ENCODE measurements around the gene SCN3A. TPM values are rescaled to one million over a fixed set of nuclear protein-coding genes. Genes with fewer than 3 reads are reported as not detected.

The SCN3A gene
- total and polyA plus RNA-seq, 7 donors = 0.87 to 4.3 (median 2.1) TPM; not detected in 2

DNA sequence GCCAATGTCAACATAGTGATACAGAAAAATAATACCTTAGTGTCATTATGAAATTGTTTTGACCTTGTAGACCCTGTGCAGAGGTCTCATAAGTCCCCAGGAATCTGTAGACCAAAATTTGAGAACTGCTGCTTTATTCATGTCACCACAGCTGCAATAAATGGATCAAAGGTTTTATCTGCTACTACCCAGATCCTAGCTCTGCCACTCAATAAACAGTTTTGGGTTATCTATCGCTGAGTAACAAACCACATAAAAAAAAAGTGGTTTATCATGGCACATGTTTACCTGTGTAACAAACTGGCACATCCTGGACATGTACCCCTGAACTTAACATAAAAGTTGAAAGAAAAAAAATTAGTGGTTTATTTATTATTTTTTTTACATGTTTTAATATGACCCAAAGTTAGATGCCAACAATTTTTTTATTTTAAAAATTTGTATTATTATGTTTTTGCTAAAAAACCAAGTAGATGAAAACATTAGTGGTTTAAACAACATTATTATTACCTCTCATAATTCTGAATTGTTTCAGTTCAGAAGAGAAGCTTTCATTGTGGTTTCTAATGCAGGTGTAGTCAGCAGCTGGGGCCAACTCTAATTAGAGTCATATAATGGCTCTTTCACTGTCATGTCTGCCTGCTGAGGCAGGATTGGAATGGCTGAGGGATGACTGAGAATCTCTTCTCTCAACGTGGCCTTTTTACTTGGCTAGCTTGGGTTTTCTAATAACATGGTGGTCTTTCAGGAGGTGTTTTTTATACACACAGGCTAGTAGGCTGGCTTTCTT lies 145.2 kb downstream of the SCN3A start:
- H3K36me3 ChIP-seq = no peaks in the 10 kb centered on the region
- 48 to 61% methylated on average over 2 of the region's 2 CpGs for WGBS, 2 donors
- DNase-seq = no peak
- TF ChIP-seq POLR2A (IDR thresholded peaks at IDR 0.05) = no peak
- no peak overlapping the region for H3K4me3 ChIP-seq
- H3K27ac ChIP-seq = no peak overlapping the region
- intact Hi-C loops (cut with DNase I) = no loop called here
- H3K4me1 ChIP-seq = no peaks in the 10 kb centered on the region
- no peaks in the 10 kb centered on the region for H3K27me3 ChIP-seq
- H3K9me3 ChIP-seq = no peaks in the 10 kb centered on the region

DNA sequence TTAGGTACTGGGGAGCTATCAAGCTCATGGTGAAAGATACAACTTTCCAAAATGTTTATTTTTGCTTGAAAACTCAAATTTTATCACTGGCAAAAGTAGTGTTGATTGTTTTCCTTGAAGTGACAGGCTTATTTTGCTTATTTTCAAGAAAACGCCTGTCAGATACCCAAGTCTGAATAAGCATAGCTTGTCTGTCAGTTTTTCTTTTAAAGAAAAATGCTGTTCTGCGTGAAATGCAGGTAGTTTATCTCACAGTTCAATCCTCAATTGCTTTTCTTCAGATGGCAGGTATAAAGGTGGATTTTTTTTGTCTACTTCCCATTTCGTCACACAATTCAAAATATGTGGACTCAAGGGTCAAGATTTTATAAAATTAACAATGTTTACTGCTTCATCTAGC lies 145.9 kb downstream of the SCN3A start:
- Histone ChIP-seq H3K27me3 (no peaks in the 10 kb centered on the region), H3K4me3 (no peak overlapping the region), H3K4me1 (no peaks in the 10 kb centered on the region), H3K27ac (no peak overlapping the region), H3K9me3 (no peaks in the 10 kb centered on the region), H3K36me3 (no peaks in the 10 kb centered on the region)
- intact Hi-C loops (cut with DNase I) = no loop called here
- no peak for DNase-seq
- 77 to 87% methylated on average over 3 of the region's 3 CpGs for WGBS, 2 donors
- TF ChIP-seq POLR2A (IDR thresholded peaks at IDR 0.05) (no peak), EP300 (IDR thresholded peaks at IDR 0.05) (no peak), POLR2AphosphoS5 (IDR thresholded peaks at IDR 0.05) (no peak)
- TF ChIP-seq, protein P1, sequence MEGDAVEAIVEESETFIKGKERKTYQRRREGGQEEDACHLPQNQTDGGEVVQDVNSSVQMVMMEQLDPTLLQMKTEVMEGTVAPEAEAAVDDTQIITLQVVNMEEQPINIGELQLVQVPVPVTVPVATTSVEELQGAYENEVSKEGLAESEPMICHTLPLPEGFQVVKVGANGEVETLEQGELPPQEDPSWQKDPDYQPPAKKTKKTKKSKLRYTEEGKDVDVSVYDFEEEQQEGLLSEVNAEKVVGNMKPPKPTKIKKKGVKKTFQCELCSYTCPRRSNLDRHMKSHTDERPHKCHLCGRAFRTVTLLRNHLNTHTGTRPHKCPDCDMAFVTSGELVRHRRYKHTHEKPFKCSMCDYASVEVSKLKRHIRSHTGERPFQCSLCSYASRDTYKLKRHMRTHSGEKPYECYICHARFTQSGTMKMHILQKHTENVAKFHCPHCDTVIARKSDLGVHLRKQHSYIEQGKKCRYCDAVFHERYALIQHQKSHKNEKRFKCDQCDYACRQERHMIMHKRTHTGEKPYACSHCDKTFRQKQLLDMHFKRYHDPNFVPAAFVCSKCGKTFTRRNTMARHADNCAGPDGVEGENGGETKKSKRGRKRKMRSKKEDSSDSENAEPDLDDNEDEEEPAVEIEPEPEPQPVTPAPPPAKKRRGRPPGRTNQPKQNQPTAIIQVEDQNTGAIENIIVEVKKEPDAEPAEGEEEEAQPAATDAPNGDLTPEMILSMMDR (IDR thresholded peaks at IDR 0.05) = no peak

DNA sequence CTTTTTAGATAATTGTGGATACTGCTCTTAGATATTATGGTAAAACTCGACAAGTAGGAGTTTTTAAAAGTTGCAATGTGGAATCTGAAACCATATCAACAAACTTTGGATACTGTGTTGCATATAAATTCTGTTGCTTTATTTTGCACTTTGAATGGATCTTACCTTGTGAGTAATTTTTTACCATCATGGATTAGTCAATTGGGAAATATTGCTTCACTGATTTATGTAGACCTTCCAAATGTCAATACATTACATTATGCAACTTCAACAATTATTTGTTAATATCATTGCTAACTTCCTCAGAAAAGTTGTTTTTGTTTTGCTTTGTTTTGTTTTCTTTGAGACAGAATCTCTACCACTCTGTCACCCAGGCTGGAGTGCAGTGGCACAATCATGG lies 146.5 kb downstream of the SCN3A start:
- Histone ChIP-seq H3K27ac (no peak overlapping the region), H3K9me3 (no peaks in the 10 kb centered on the region), H3K36me3 (no peaks in the 10 kb centered on the region), H3K4me3 (no peak overlapping the region), H3K4me1 (no peaks in the 10 kb centered on the region), H3K27me3 (no peaks in the 10 kb centered on the region)
- WGBS, 2 donors = 76 to 88% methylated on average over 1 of the region's 1 CpG
- intact Hi-C loops (cut with DNase I) = no loop called here
- TF ChIP-seq EP300 (IDR thresholded peaks at IDR 0.05) (no peak), POLR2A (IDR thresholded peaks at IDR 0.05) (no peak), POLR2AphosphoS5 (IDR thresholded peaks at IDR 0.05) (no peak)
- TF ChIP-seq, protein P1 (IDR thresholded peaks at IDR 0.05) = no peak
- DNase-seq = no peak

DNA sequence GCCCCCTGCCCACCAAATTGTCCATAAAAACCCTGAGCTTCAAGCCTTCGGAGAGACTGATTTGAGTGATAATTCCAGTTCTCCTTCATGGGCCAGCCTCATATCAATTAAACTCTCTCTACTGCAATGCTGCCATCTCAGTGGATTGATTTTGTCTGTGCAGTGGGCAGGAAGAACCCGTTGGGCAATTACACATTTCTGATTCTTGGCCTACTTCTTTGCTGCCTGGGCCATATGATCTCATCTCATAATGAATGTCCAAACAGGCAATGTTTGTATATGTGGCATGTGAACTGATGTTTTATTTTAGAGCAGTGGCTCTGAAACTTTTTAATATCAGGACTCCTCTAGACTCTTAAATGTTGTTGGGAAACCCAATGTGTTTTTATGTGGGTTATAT lies 147.3 kb downstream of the SCN3A start:
- Histone ChIP-seq H3K9me3 (no peaks in the 10 kb centered on the region), H3K27me3 (no peaks in the 10 kb centered on the region), H3K27ac (no peak overlapping the region), H3K4me1 (no peaks in the 10 kb centered on the region), H3K36me3 (no peaks in the 10 kb centered on the region), H3K4me3 (no peak overlapping the region)
- WGBS, 2 donors = 71 to 86% methylated on average over 2 of the region's 2 CpGs
- DNase-seq = no peak
- TF ChIP-seq POLR2A (IDR thresholded peaks at IDR 0.05) (no peak), POLR2AphosphoS5 (IDR thresholded peaks at IDR 0.05) (no peak), EP300 (IDR thresholded peaks at IDR 0.05) (no peak)
- TF ChIP-seq, protein P1 (IDR thresholded peaks at IDR 0.05) = no peak
- intact Hi-C loops (cut with DNase I) = no loop called here

DNA sequence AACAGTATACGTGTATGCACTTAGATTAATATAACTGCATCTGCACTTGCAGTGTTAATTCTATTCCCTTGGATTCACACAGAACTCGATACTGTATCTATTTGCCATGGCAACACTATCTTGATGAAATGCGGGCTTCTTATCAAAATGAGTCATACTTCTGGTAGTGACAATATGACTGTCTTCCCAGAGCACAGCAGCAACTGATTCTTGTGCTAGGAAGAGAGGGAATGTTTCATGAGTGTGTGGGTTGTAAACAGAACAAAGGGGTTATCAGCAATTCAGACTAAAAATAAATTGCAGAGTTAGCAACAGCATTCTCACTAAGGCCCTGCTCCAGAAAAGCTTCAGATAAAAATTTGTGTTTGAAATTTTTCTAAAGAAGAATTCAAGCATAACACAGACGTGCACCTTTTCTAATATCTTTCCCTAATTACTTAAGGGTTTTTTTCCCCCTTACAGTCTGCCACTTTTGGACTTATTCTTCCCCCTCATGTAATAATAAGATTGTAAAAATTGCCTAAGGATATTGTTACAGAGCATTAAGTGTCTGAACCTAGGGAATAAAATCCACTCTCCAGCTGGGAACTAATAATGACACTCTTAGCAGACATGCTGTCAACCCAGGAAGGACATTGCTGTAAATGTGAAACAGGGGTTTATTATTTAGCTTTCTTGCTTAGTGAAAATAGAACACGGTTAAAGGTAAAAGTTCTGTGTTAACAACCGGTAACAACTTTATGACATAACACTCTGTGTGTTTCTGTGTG lies 148.6 kb downstream of the SCN3A start:
- H3K9me3 ChIP-seq = no peaks in the 10 kb centered on the region
- intact Hi-C loops (cut with DNase I) = no loop called here
- H3K4me1 ChIP-seq = no peaks in the 10 kb centered on the region
- 24 to 50% methylated on average over 6 of the region's 6 CpGs for WGBS, 2 donors
- no peaks in the 10 kb centered on the region for H3K27me3 ChIP-seq
- DNase-seq = no peak
- no peaks in the 10 kb centered on the region for H3K36me3 ChIP-seq
- no peak overlapping the region for H3K27ac ChIP-seq
- no peak overlapping the region for H3K4me3 ChIP-seq
- TF ChIP-seq POLR2A (IDR thresholded peaks at IDR 0.05) (no peak), POLR2AphosphoS5 (IDR thresholded peaks at IDR 0.05) (no peak), EP300 (IDR thresholded peaks at IDR 0.05) (no peak)
- TF ChIP-seq, protein P1 (IDR thresholded peaks at IDR 0.05) = no peak
